Renal cortical epithelial cell (primary cell): ENCODE data around the gene PARD6G. TPM values are rescaled to one million over a fixed set of nuclear protein-coding genes. Genes with fewer than 3 reads are reported as not detected.

ENCODE experiments used
- DNase-seq: peaks from one replicate; pipeline ENCODE4 v3.0.0-alpha.2; 2011; ENCODE audit warnings: low read depth
- total RNA-seq: library from RNA; depleted of rRNA; stranded (reverse); fragments of >200 nt; gene quantifications from 2 replicates; pipeline ENCODE4 v1.2.3, GENCODE V29; 2014

PARD6G gene
- total RNA-seq, 1 donor from 2014 or later = 1.5 TPM

- peak; percentile 9 for DNase-seq
Measured at GRCh38 chr18:80213182-80213581, 34.1 kb downstream of the PARD6G start.

DNA sequence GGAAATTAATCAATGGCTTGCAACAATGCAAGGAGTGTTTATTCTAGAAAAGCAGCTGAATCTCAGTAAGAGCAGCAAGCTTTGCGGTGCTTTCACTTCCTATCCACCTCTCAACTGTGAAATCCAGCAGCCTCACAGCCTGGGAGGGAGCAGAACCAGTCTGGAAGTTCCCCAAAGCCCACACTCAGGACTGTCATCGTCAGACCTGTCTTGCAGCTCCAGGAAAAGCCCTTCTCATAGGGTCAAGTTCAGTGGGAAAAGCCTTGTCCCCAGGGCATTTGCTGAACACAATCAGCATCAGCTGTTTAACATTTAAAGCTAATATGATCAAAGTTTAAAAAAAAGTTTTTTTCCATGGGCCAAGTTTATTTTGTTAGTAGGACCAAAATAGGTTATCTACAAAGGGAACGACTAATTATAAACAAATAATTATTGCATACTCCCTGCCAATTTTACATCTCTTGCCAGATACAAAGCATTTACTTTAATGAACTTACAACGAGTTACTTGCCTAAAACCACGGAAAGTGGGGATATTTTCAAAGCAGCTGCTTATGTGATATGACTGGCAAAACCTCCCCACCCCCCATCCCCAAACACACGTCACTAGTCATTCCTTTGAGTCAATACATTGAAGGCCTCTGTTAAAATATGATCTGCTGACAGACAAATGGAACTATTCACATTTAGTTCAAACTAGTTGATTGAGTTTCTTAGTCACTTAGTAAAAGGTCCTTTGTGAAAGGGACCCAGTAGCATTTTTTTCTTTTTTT is 36.8 kb downstream of the PARD6G start:
- no peak for DNase-seq

- no peak for DNase-seq
Measured at GRCh38 chr18:80208620-80209019, 38.7 kb downstream of the PARD6G start.

- no peak for DNase-seq
Measured at GRCh38 chr18:80205294-80205693, 42.0 kb downstream of the PARD6G start.

DNA sequence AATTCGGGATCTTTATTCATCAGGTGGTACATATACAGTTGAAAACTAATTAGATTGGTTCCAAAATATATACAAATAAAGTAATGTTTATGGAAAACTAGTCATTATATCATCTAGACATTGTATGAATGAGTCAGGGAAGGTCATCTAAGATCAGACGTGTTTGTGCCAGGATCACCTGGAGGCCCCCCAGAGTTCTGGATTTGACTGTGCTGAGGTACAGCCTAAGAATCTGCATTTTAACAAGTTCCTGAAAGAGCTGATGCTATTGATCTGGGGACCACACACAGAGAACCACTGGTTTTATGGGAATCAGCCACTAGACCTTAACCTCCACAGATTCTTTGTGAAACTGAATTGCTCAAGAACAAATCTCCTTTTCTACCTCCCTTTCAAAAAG is 43.2 kb downstream of the PARD6G start:
- no peak for DNase-seq

- DNase-seq = no peak
Measured at GRCh38 chr18:80203249-80203648, 44.1 kb downstream of the PARD6G start.

DNA sequence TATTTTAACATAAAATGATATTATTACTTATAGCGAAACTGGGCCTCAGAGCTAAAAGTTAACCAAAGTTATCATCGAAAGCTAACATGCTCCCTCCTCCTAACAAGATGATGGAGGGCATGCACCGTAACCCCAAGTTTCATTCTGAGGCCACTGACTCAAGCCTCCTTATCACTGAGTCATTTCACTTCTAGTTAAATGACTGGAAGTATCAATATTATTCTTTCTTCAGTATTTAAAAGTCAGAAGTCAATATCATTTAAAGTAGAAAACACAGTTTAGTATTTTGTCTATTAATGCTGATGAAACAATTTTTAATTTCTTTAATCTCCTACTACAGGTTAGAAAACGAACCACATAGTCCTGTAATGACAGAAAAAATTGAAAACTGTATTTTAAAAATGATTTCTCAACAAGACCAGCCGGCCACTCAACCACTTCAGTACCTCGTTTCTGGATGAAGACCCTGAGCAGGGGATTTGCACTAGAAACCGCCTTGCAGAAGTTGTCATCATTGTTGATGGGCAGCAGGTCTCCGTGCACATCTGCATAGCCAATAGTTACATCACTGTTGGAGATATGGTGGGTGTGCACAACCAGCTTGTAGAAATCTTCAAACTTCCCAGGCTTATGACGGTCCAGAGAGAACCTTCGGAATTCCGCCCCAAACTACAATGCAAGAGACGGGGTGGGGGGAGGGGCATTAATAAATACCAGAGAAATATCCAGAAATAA is 44.9 kb downstream of the PARD6G start:
- DNase-seq = no peak

DNA sequence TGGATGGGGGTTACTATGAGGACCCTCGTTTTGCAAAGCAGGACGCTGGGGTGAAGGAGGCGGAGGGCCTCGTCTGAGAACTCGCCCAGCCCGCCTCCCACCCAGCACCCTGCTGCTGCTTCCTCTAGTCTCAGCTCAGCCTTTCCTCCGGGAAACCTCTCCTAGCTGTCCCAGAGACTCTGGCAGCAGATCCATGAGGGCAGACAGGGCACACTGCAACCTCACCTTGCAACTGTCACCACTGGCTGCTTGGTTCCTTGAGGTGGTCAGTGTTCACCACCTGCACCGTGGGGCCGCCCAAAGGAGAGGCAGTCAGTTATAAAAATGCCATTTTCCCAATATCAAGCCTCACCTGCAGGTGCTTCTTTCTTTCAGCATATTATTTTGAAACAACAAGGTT is 45.6 kb downstream of the PARD6G start:
- no peak for DNase-seq

DNA sequence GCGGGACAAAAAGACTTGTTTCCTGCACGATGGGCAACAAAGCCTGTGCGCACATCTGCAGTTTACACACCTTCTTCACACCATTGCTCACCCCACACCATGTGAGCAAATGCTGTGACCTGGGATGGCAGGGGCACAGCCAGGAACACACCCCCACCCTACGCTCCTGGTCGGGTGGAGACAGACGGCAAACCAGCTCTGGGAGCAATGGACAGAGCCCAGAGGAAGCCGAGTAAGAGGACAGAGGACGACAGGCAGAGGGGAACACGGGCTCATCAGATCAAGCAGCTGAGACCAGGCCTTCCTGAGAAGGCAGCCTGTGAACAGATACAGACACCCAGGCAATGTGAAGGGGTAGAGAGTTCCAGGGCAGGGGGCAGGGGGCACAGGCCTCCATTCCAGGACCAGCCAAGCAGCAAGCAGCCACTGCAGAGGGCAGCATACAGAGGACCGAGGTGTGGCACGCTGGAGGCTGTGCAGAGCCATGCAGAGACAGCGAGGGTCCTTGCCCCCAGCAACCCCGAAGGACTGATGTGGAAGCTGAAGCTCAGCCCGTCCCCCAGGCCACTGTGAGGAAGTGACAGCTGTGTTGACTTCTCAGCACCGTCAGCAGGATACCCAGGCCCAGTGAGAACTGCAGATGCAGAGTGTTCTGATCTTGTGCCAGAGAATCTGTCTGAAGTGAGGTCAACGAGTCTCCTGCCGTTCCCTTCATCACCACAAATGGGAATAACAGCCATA is 46.2 kb downstream of the PARD6G start:
- DNase-seq = no peak

- no peak for DNase-seq
Measured at GRCh38 chr18:80200171-80200931, 47.0 kb downstream of the PARD6G start.

DNA sequence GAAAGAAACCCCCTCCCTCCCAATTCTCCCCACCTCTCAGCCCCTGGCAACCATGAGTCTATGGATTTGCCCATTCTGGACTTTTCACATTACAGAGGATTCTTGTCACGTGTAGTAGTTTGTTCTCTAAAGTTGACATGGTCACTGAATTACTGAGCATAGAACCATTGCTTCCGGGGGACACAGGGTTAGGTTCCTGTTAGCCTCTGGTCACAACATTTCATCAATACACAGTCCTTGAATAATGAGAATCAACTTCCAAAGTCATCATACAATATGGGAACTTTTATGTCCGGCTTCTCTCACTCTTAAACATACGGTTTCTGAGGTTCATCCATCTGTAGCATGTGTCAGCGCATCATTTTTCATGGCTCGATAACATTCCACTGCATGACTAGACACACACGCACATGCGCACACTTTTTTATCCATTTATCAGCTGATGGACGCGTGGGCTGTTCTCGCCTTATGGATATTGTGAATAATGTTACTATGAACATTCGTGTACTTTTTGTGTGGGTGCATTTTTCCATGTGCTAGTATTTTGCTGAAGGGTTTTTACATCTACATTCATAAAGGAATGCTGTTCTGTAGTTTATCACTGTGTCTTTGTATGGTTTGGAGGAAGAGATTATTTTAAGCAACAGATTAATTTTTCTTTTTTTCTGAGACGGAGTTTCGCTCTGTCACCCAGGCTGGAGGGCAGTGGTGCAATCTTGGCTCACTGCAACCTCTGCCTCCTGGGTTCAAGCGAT is 48.1 kb downstream of the PARD6G start:
- DNase-seq = no peak

GRCh38 chr18:80198391-80198790 is 48.9 kb downstream of the PARD6G start:
- no peak for DNase-seq

DNA sequence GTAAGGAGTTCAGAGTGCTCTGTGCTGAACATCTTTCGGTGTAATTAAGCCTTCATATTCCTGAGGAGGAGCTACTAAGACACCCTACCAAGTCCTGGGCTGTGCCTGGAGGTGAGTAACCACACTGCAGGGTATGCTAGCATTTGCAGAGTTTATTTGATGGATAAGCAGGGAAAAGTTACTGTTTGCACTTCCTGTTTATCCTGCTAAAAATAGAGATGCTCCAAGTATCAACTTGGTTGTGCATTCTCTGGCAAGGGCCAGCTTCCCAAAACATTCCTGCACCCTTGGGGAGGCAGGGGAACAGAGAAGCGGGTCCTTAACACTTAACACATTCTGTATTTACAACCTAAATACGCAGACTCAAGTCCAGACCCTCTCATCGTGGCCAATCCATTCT is 49.8 kb downstream of the PARD6G start:
- no peak for DNase-seq

DNA sequence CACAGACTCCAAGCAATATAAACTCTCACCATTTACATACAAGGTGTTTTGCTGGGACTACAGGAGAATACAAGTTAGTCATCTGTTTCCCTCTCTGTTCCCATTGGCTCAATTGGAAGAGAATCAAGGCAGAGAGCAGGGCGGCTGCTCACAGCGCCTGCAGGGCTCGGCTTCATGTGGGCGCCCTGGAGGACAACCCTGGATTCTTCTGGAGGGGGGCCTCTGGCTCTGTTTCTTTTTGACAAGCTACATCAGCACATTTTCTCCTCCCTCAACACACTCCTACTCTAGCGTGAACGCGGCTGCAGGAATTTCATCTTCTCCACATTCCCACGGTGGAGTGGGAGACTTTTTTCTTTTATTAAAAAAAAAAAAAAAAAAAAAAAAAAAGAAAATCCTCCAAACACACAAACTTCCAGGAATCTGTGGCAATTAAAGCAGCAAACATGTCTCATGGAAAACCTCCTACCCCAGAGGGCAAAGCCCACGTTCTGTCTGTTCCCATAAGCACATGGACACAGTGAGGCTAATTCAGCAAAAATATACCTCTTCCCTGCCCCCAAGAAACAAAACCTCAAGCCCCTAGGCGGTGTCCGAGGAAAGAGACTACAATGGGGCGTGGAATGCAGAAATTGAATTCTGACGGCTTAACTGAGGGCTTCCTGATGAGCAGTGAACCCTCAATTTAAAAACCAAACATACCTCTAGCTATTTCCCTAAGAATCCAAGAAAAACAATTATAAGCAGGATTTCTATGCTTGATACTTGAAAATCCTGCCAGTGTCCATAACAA is 50.6 kb downstream of the PARD6G start:
- DNase-seq = peak; percentile 3

DNA sequence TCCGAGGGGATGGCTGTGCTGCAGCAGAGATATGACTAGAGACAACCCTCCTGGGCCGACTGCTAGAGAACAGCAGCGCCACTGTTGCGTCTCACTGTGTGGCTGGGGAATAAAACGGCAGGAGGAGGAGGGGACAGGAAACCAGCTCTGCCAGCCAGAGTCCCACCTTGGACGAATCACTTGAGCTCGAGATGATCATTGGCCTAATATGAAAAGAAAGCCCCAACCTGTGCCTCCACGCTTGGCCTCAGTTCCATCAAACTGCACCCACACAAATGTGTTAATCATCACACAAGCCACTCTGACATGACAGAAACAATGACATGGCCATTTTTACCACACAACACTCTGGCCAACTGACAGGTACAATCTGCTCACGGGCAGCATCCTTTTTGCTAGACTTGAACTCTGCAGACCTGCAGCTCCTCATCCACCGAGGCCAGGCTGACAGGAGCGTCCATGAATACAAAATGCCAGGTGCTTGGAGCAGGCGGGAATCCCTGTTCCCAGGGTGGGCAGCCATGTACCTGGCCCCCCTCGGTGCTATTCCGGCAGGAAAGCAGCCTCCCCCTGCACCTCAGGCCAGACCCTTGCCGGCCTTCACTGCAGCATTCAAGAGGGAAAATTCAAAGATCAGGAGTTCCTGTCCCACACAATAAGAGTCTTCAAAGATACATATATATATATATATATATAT is 52.3 kb downstream of the PARD6G start:
- DNase-seq = no peak

DNA sequence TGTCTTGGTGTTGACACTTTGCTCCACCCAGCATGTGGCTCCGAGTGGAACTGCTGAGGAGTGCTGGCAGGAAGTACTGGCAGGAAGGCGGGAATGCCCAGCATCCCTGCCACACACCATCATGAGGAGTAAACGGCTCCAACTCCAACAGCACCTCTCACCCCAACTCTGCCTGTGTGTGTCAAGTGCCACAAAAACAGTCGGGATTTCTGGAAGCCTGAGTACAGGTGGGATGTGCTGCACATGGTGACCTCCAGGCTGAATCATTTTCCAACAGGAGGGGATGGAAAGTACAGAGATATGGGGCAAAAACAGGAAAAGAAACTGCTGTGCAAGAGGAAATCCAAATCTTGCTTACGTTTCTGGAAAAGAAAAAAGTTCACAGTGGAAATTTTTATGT is 53.6 kb downstream of the PARD6G start:
- DNase-seq = no peak

DNA sequence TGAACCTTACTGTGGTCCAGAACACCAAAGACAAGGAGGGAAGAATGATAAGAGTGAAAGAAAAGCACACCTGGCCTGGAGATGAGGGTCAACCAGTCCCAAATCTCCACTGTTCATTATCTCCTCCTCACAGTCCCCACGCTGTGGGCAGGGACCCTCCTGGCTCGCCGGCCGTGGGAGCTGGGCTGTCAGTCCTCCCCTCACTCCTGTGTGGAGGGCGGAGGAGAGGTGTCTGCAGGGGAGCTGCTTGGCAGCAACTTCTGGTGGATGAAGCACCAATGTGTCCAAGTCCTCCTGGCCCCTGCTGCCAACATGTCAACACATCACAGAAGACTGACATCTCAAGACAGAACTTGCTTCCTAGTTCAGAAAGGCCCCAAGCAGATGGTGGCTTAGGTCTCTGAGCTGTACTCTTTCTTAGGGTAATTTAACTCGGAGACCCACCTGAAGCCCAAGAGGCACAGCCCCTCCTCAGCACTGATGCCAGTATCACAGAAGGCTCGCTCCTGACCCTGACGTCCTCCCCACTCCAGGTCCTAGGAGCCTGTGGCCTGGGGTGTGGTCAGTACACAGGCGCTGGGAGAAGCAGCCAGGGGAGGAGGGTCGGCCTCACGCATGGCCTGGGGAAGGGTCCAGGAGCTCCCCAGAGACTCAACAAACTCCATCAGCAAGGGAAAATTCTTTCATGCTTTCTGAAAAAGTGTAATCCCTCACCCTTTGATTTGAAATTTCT is 54.5 kb downstream of the PARD6G start:
- DNase-seq = no peak

GRCh38 chr18:80191907-80192652 is 55.2 kb downstream of the PARD6G start:
- DNase-seq = no peak
